ENCODE data around the gene ZPLD1. TPM values are rescaled to one million over a fixed set of nuclear protein-coding genes. Genes with fewer than 3 reads are reported as not detected.

Gene ZPLD1
- total RNA-seq, 1 experiment from 2014 or later, result not detected

GRCh38 chr3:102451543-102451942, 16.7 kb downstream of the ZPLD1 start:
- H4K8ac ChIP-seq (replicated peaks; ENCODE audit: insufficient read length, low read depth, low read length), result no peak overlapping the region
- H2AFZ ChIP-seq (ENCODE audit: low read length), result no peak overlapping the region
- no peak overlapping the region for H2BK120ac ChIP-seq (ENCODE audit: low read depth, low read length, poor library complexity, severe bottlenecking)
- no peaks in the 10 kb centered on the region for H3K4me1 ChIP-seq (ENCODE audit: insufficient read depth, low read length)
- no peak overlapping the region for H2AK5ac ChIP-seq (ENCODE audit: insufficient read length, low read length)
- H3K4me3 Mint-ChIP-seq, result no peak overlapping the region; a peak in 1 of 5 replicates
- H2BK15ac ChIP-seq (ENCODE audit: low read depth, low read length), result no peak overlapping the region
- H3K79me2 ChIP-seq (ENCODE audit: insufficient read depth, low read length), result no peaks in the 10 kb centered on the region
- H3K23me2 ChIP-seq (ENCODE audit: insufficient read length, low read depth, low read length, poor library complexity, severe bottlenecking), result no peaks in the 10 kb centered on the region
- no peaks in the 10 kb centered on the region for H3K79me1 ChIP-seq (ENCODE audit: insufficient read depth, low read depth, low read length, poor library complexity, severe bottlenecking)
- no peak for TF ChIP-seq CTCF (conservative IDR thresholded peaks at IDR 0.05)
- H3K4me1 Mint-ChIP-seq, result no peaks in the 10 kb centered on the region
- no peak overlapping the region for H3K4ac ChIP-seq (ENCODE audit: low read depth, low read length)
- H3K9me3 ChIP-seq (ENCODE audit: control insufficient read depth, low read depth, low read length), result no peaks in the 10 kb centered on the region
- no peak overlapping the region; a peak in 1 of 7 replicates for H3K27ac Mint-ChIP-seq
- no peaks in the 10 kb centered on the region for H3K36me3 Mint-ChIP-seq (ENCODE audit: insufficient read depth in 1 of 3, low read depth in 3 of 3)
- no peak overlapping the region for H2BK12ac ChIP-seq (ENCODE audit: insufficient read length, low read depth, low read length)
- H4K91ac ChIP-seq (ENCODE audit: insufficient read length, low read depth, low read length), result no peak overlapping the region
- no CpG with 5 or more reads among the region's 1 CpG for WGBS (ENCODE audit: extremely low coverage, insufficient read length, low lambda C conversion rate)
- no peaks in the 10 kb centered on the region for H3K27me3 ChIP-seq (ENCODE audit: insufficient read depth, low read length)
- H3K56ac ChIP-seq (ENCODE audit: insufficient read length, low read depth, low read length), result no peak overlapping the region
- H4K5ac ChIP-seq (ENCODE audit: insufficient read length, low read depth, low read length), result no peak overlapping the region
- H3K9ac ChIP-seq (ENCODE audit: extremely low read depth, insufficient read length, low read length), result no peak overlapping the region
- no peak overlapping the region for H3K23ac ChIP-seq (ENCODE audit: insufficient read length, low read depth, low read length)
- no peaks in the 10 kb centered on the region for H4K20me1 ChIP-seq (ENCODE audit: control insufficient read depth, insufficient read depth, insufficient read length)
- no peaks in the 10 kb centered on the region; the same call in 1 of the 2 replicates for H3K27me3 Mint-ChIP-seq (ENCODE audit: low read depth)
- no peaks in the 10 kb centered on the region for H3K9me3 Mint-ChIP-seq
- no peak overlapping the region for H3K14ac ChIP-seq (ENCODE audit: insufficient read depth, low read length)
- no peak overlapping the region for H3K4me2 ChIP-seq (ENCODE audit: insufficient read depth, insufficient read length, low read length)
- no peak overlapping the region for H3K27ac ChIP-seq (ENCODE audit: insufficient read length, low read depth, low read length)
- no peak overlapping the region for H2BK20ac ChIP-seq (ENCODE audit: low read depth, low read length, poor library complexity, severe bottlenecking)
- H3K18ac ChIP-seq (ENCODE audit: insufficient read length, low read depth, low read length), result no peak overlapping the region
- H2BK5ac ChIP-seq (ENCODE audit: insufficient read length, low read length), result no peak overlapping the region
- no peak overlapping the region for H3T11ph ChIP-seq (ENCODE audit: low read length)
- DNase-seq, result no peak

All from H9 (cell line).